Measurements from ENCODE around the gene SHISA9.

Gene SHISA9

GRCh38 chr16:12862941-12863340 lies 38.5 kb upstream of the SHISA9 start:
- DNase-seq (ENCODE audit: low read depth in 1 of 2, low spot score in 1 of 2): no peak
- TF ChIP-seq, protein P1, sequence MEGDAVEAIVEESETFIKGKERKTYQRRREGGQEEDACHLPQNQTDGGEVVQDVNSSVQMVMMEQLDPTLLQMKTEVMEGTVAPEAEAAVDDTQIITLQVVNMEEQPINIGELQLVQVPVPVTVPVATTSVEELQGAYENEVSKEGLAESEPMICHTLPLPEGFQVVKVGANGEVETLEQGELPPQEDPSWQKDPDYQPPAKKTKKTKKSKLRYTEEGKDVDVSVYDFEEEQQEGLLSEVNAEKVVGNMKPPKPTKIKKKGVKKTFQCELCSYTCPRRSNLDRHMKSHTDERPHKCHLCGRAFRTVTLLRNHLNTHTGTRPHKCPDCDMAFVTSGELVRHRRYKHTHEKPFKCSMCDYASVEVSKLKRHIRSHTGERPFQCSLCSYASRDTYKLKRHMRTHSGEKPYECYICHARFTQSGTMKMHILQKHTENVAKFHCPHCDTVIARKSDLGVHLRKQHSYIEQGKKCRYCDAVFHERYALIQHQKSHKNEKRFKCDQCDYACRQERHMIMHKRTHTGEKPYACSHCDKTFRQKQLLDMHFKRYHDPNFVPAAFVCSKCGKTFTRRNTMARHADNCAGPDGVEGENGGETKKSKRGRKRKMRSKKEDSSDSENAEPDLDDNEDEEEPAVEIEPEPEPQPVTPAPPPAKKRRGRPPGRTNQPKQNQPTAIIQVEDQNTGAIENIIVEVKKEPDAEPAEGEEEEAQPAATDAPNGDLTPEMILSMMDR (IDR thresholded peaks at IDR 0.05; ENCODE audit: insufficient read depth, low read length): no peak
- TF ChIP-seq POLR2AphosphoS5 (IDR thresholded peaks at IDR 0.05; ENCODE audit: low read depth) (no peak), SPI1 (IDR thresholded peaks at IDR 0.05; ENCODE audit: borderline replicate concordance, low read depth) (no peak), GABPA (IDR thresholded peaks at IDR 0.05; ENCODE audit: low read depth) (no peak)
- TF ChIP-seq, protein P2, sequence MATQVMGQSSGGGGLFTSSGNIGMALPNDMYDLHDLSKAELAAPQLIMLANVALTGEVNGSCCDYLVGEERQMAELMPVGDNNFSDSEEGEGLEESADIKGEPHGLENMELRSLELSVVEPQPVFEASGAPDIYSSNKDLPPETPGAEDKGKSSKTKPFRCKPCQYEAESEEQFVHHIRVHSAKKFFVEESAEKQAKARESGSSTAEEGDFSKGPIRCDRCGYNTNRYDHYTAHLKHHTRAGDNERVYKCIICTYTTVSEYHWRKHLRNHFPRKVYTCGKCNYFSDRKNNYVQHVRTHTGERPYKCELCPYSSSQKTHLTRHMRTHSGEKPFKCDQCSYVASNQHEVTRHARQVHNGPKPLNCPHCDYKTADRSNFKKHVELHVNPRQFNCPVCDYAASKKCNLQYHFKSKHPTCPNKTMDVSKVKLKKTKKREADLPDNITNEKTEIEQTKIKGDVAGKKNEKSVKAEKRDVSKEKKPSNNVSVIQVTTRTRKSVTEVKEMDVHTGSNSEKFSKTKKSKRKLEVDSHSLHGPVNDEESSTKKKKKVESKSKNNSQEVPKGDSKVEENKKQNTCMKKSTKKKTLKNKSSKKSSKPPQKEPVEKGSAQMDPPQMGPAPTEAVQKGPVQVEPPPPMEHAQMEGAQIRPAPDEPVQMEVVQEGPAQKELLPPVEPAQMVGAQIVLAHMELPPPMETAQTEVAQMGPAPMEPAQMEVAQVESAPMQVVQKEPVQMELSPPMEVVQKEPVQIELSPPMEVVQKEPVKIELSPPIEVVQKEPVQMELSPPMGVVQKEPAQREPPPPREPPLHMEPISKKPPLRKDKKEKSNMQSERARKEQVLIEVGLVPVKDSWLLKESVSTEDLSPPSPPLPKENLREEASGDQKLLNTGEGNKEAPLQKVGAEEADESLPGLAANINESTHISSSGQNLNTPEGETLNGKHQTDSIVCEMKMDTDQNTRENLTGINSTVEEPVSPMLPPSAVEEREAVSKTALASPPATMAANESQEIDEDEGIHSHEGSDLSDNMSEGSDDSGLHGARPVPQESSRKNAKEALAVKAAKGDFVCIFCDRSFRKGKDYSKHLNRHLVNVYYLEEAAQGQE (IDR thresholded peaks at IDR 0.05; ENCODE audit: insufficient replicate concordance, low read depth): no peak
- H3K27me3 ChIP-seq (ENCODE audit: insufficient read depth, poor library complexity, severe bottlenecking): no peaks in the 10 kb centered on the region
- no peak overlapping the region for H3K27ac ChIP-seq (replicated peaks)
- H3K4me3 ChIP-seq (replicated peaks; ENCODE audit: insufficient read depth, low read length): no peak overlapping the region

- no peaks in the 10 kb centered on the region for H3K27me3 ChIP-seq (ENCODE audit: insufficient read depth, poor library complexity, severe bottlenecking)
- DNase-seq (ENCODE audit: low read depth in 1 of 2, low spot score in 1 of 2): no peak
- TF ChIP-seq, protein P1 (IDR thresholded peaks at IDR 0.05; ENCODE audit: insufficient read depth, low read length): no peak
- TF ChIP-seq POLR2AphosphoS5 (IDR thresholded peaks at IDR 0.05; ENCODE audit: low read depth) (no peak), SPI1 (IDR thresholded peaks at IDR 0.05; ENCODE audit: borderline replicate concordance, low read depth) (no peak), GABPA (IDR thresholded peaks at IDR 0.05; ENCODE audit: low read depth) (no peak)
- TF ChIP-seq, protein P2 (IDR thresholded peaks at IDR 0.05; ENCODE audit: insufficient replicate concordance, low read depth): no peak
- H3K27ac ChIP-seq (replicated peaks): no peak overlapping the region
- no peak overlapping the region for H3K4me3 ChIP-seq (replicated peaks; ENCODE audit: insufficient read depth, low read length)
Observed at GRCh38 chr16:12866981-12867551, 34.3 kb upstream of the SHISA9 start.

- Histone ChIP-seq H3K27me3 (ENCODE audit: insufficient read depth, poor library complexity, severe bottlenecking) (no peaks in the 10 kb centered on the region), H3K27ac (replicated peaks) (no peak overlapping the region), H3K4me3 (replicated peaks; ENCODE audit: insufficient read depth, low read length) (no peak overlapping the region)
- TF ChIP-seq SPI1 (IDR thresholded peaks at IDR 0.05; ENCODE audit: borderline replicate concordance, low read depth) (no peak), GABPA (IDR thresholded peaks at IDR 0.05; ENCODE audit: low read depth) (no peak), POLR2AphosphoS5 (IDR thresholded peaks at IDR 0.05; ENCODE audit: low read depth) (no peak)
- TF ChIP-seq, protein P1 (IDR thresholded peaks at IDR 0.05; ENCODE audit: insufficient read depth, low read length): no peak
- TF ChIP-seq, protein P2 (IDR thresholded peaks at IDR 0.05; ENCODE audit: insufficient replicate concordance, low read depth): no peak
- no peak for DNase-seq (ENCODE audit: low read depth in 1 of 2, low spot score in 1 of 2)
Observed at GRCh38 chr16:12868169-12868568, 33.2 kb upstream of the SHISA9 start.

All from HL-60 (cell line).